K562 (cell line): ENCODE results near the gene IL17D. TPM values are rescaled to one million over a fixed set of nuclear protein-coding genes. Genes with fewer than 3 reads are reported as not detected.

Source experiments
- ATAC-seq: fragments of 200-7000 bp; cut with Tn5 transposase; 3 replicates; pipeline ENCODE4 v1.9.1; 2020; ENCODE audit warnings: moderate library complexity
- BruUV-seq: library from RNA; stranded (reverse); fragments of 400-500 nt; replicated peaks from 2 replicates; lab custom pipeline; 2021; lab: Mats Ljungman, UMichigan
- CTCF ChIA-PET: fragments of 300-600 bp; formaldehyde crosslinking; extraction: SDS; loops from one replicate; lab custom pipeline; 2021; ENCODE audit warnings: low intra/inter-chr PET ratio; lab: Yijun Ruan, JAX
- POLR2A ChIA-PET: fragments of 300-600, 350-650 bp; sonication (Branson Sonifier 250); formaldehyde crosslinking; extraction: SDS; loops from one replicate; lab custom pipeline; 2021; ENCODE audit warnings: antibody characterized with exemption, inconsistent platforms; lab: Yijun Ruan, JAX
- DNase-seq, 4 experiments: peaks; one replicate each; pipeline versions ENCODE4 v3.0.0 to v3.0.0-alpha.2; 2011 to 2018; ENCODE audit warnings: low spot score in 3 of 4, mixed read lengths in 3 of 4; ENCODE audit errors: extremely low read depth in 1 of 4
- FAIRE-seq: peaks from 2 replicates; lab custom pipeline; 2011; peaks lifted over from hg19 to GRCh38; lab: Jason Lieb, UNC
- H2AFZ ChIP-seq: 2 replicates; pipeline ENCODE4 v1.6.0; 2011; ENCODE audit warnings: low read depth, low read length, control low read depth, inconsistent platforms
- H3K27ac ChIP-seq: fragments of 200-600 bp; 3 replicates; pipeline ENCODE4 v1.8.0; 2011; ENCODE audit warnings: low read depth, mild to moderate bottlenecking, control low read depth, inconsistent platforms, low read length, moderate library complexity, mixed read lengths; ENCODE audit errors: extremely low read depth
- H3K27me3 ChIP-seq, 2 experiments: fragments of 300-600 bp in 1 of 2; 2 replicates in 1 of 2; 3 replicates in 1 of 2; pipeline versions ENCODE4 v1.6.0 to v1.8.0; 2011; ENCODE audit warnings: inconsistent platforms in 2 of 2, low read length in 2 of 2, mild to moderate bottlenecking in 1 of 2, mixed read lengths in 1 of 2, moderate library complexity in 1 of 2; ENCODE audit not compliant: control insufficient read depth in 2 of 2, insufficient read depth in 2 of 2
- H3K36me3 ChIP-seq: fragments of 300-600 bp; 3 replicates; pipeline ENCODE4 v1.8.0; 2011; ENCODE audit warnings: mild to moderate bottlenecking, low read length, inconsistent platforms; ENCODE audit not compliant: control insufficient read depth, insufficient read depth
- H3K4me1 ChIP-seq, 2 experiments: fragments of 200-600 bp in 1 of 2; replicated peaks in 1 of 2; 2 replicates in 1 of 2; 3 replicates in 1 of 2; pipeline versions ENCODE4 v1.5.1 to v1.8.0; 2011; ENCODE audit warnings: inconsistent platforms in 2 of 2, low read length in 2 of 2, mild to moderate bottlenecking in 1 of 2, mixed read lengths in 1 of 2, moderate library complexity in 1 of 2; ENCODE audit not compliant: control insufficient read depth in 2 of 2, insufficient read depth in 2 of 2
- H3K4me2 ChIP-seq: 2 replicates; pipeline ENCODE4 v1.6.1; 2011; ENCODE audit warnings: low read length, control low read depth, inconsistent platforms, mixed read lengths; ENCODE audit not compliant: insufficient read depth
- H3K4me3 ChIP-seq: fragments of 200-600 bp; sonication (generic), shearing (Covaris generic); 2 replicates; pipeline ENCODE4 v1.5.1; 2016; ENCODE audit warnings: control low read depth, inconsistent platforms
- H3K79me2 ChIP-seq: fragments of 200-600 bp; 3 replicates; pipeline ENCODE4 v1.8.0; 2011; ENCODE audit warnings: low read length, inconsistent platforms; ENCODE audit not compliant: control insufficient read depth, insufficient read depth
- H3K9ac ChIP-seq, 2 experiments: 2 replicates each; pipeline versions ENCODE4 v1.6.0 to v1.6.1; 2011; ENCODE audit warnings: low read depth in 2 of 2, low read length in 2 of 2, control low read depth in 1 of 2, inconsistent platforms in 1 of 2, mild to moderate bottlenecking in 1 of 2, mixed read lengths in 1 of 2; ENCODE audit not compliant: insufficient read depth in 1 of 2
- H3K9me1 ChIP-seq: one replicate; pipeline ENCODE4 v1.6.0; 2011; ENCODE audit warnings: inconsistent platforms, mild to moderate bottlenecking, low read length, moderate library complexity; ENCODE audit not compliant: control insufficient read depth, insufficient read depth
- H3K9me3 ChIP-seq: replicated peaks from 2 replicates; pipeline ENCODE4 v1.5.1; 2011; ENCODE audit warnings: low read depth, low read length, inconsistent platforms; ENCODE audit not compliant: control insufficient read depth, insufficient read depth
- H4K20me1 ChIP-seq: replicated peaks from 2 replicates; pipeline ENCODE4 v1.6.1; 2011; ENCODE audit warnings: low read length, inconsistent platforms, mixed read lengths; ENCODE audit not compliant: control insufficient read depth, insufficient read depth
- C11orf30 ChIP-seq: fragments of 450-650 bp; IDR thresholded peaks from 2 replicates; pipeline ENCODE4 v1.6.1; 2016; ENCODE audit warnings: low read depth, mild to moderate bottlenecking
- E2F3 ChIP-seq: fragments of 250-450 bp; sonication (Bioruptor Pico); IDR thresholded peaks from 2 replicates; pipeline ENCODE4 v1.4.0; 2020; ENCODE audit warnings: mild to moderate bottlenecking
- MAFG ChIP-seq: fragments of 450-650 bp; conservative IDR thresholded peaks from 2 replicates; pipeline ENCODE4 v1.6.1; 2016; ENCODE audit warnings: missing genetic modification characterization, missing compliant biosample characterization
- MAFK ChIP-seq: IDR thresholded peaks from 2 replicates; pipeline ENCODE4 v1.6.1; 2011; ENCODE audit warnings: low read length, improper control_type of control experiment
- NFE2 ChIP-seq: IDR thresholded peaks from 2 replicates; pipeline ENCODE4 v1.6.1; 2014; ENCODE audit warnings: antibody characterized with exemption, low read depth
- SOX6 ChIP-seq: fragments of 450-650 bp; IDR thresholded peaks from 2 replicates; pipeline ENCODE4 v1.6.1; 2014; ENCODE audit warnings: mild to moderate bottlenecking
- STAT5A ChIP-seq: IDR thresholded peaks from 2 replicates; pipeline ENCODE4 v1.6.1; 2012; ENCODE audit warnings: low read length, inconsistent platforms, borderline replicate concordance
- ZNF316 ChIP-seq: fragments of 450-650 bp; IDR thresholded peaks from 2 replicates; pipeline ENCODE4 v1.6.1; 2016
- WGBS: fragments of 100-300 bp; shearing (Covaris generic); methylation state at CpG from one replicate; pipeline ENCODE4 v1.1.6; 2016; ENCODE audit warnings: low coverage, mixed read lengths; ENCODE audit not compliant: insufficient coverage; ENCODE audit errors: missing lambda C conversion rate; 5-methylcytosine and 5-hydroxymethylcytosine counted together
- in situ Hi-C: fragments of 300-500 bp; cut with MboI; formaldehyde crosslinking; loops from 4 replicates; pipeline ENCODE4 v1.15.0; 2018; ENCODE audit warnings: inconsistent platforms, mixed read lengths
- intact Hi-C: fragments of 100-400 bp; cut with micrococcal nuclease; formaldehyde crosslinking; loops from 2 replicates; pipeline ENCODE4 v1.14.2; 2022
- polyA plus RNA-seq, 8 experiments: library from polyadenylated mRNA; depleted of rRNA in 4 of 8; stranded (reverse) in 5 of 8; unstranded in 3 of 8; fragments of >200 nt; fragmentation: Nextera tagmentation in 2 of 8; fragmentation: Illumina TruSeq in 1 of 8; extraction: Ambion mirVana in 2 of 8; extraction: Trizol in 1 of 8; gene quantifications; 2 replicates each; pipeline versions ENCODE4 v1.2.1 to v1.2.3, GENCODE V29; 2011 to 2014; ENCODE audit warnings: inconsistent platforms in 1 of 8, missing spikeins in 1 of 8
- total RNA-seq, 7 experiments: library from RNA; depleted of rRNA in 6 of 7; stranded (reverse); fragments of >200 nt in 6 of 7; fragmentation: Illumina TruSeq in 2 of 7; extraction: Trizol in 2 of 7; gene quantifications; 2 replicates each; pipeline versions ENCODE4 v1.2.1 to v1.2.3, GENCODE V29; 2011 to 2021; ENCODE audit warnings: low replicate concordance in 1 of 7

The IL17D gene
- total and polyA plus RNA-seq, 9 of the 15 experiments (the other 6 are each of a cell fraction or from before 2014, with no cell fraction given) = 0.04 to 0.55 (median 0.13) TPM; not detected in 4

- Histone ChIP-seq H4K20me1 (no peaks in the 10 kb centered on the region), H3K36me3 (no peaks in the 10 kb centered on the region), H3K79me2 (no peaks in the 10 kb centered on the region), H3K4me3 (no peak overlapping the region), H3K27ac (no peak overlapping the region), H3K27me3 (peaks cover 0 to 15% of the 10 kb centered on the region in 2 experiments; a peak in 2 of 5 replicates), H2AFZ (no peak overlapping the region), H3K9me3 (no peaks in the 10 kb centered on the region), H3K4me1 (peaks cover 2 to 14% of the 10 kb centered on the region in 2 experiments; a peak in 3 of 5 replicates), H3K4me2 (no peak overlapping the region), H3K9ac (no peak overlapping the region), H3K9me1 (no peaks in the 10 kb centered on the region)
- no TSS peak for BruUV-seq
- in situ Hi-C loops (loop anchor here (5.0 to 10.0 kb wide), 2 partner anchors 209 to 223 kb away; no protein-coding TSS in a partner anchor), intact Hi-C loops (no loop called here)
- POLR2A ChIA-PET = interaction anchor here (0.8 kb wide), 1 partner anchor 8 kb away, joined by 4 read pairs; no protein-coding TSS in a partner anchor
- WGBS = 16% methylated on average over 6 of the region's 6 CpGs
- no peak for FAIRE-seq
- TF ChIP-seq E2F3 (CRISPR knock-in tag) (no peak), ZNF316 (peak; percentile 58), MAFG (tag) (peak; percentile 53), NFE2 (peak; percentile 66), C11orf30 (peak; percentile 56), STAT5A (no peak), MAFK (peak; percentile 6; the same call in 1 of the 2 replicates), SOX6 (no peak)
- no peak for ATAC-seq
- no peak for DNase-seq
- CTCF ChIA-PET = no interaction called here
Measured at GRCh38 chr13:20715330-20715712, 11.8 kb downstream of the IL17D start.
